GM21723 (cell line): ENCODE data around the gene TRIM4.

Source experiments
- ATAC-seq: cut with Tn5 transposase; IDR thresholded peaks from one replicate; pipeline ENCODE4 v1.9.1; 2021; ENCODE audit warnings: mild to moderate bottlenecking, moderate library complexity; ENCODE audit not compliant: unreplicated experiment

The TRIM4 gene

DNA sequence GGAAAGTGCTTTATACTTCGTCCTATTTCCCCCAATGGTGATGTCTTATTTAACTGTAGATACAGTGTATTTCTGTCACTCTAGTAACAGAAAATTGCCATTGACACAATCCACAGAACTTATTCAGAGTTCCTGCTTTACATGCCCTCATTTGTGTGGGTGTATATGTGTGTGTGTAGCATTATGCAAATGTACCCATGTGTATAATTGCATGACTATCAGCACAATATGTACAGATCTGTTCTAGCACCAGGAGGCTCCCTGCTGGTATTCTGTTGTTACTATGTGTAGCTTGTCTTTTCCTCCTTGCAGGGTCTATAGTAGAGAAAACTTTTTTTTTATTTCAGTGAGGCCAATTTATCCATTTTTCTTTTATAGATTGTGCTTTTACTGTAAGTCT, 75.0 kb downstream of the TRIM4 start:
- ATAC-seq, result no peak

DNA sequence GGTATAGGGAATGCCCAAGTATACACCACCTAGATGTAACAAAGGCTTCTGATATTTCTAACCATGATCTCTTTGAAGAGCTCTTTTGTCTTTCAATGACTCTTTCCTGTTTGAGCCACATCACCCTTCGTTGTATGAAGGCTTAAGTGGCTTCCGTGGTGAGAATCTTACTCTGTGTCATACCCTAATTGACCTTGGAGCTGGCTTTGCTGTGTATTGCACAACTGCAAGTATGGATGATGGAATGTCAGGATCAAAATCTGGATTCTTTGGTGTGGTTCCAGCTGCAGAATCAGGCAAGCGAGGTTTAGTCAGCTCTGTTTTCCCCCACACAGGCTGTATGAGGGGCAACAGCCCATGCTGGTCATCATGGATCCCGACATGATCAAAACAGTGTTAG, 75.5 kb downstream of the TRIM4 start:
- ATAC-seq, result no peak

DNA sequence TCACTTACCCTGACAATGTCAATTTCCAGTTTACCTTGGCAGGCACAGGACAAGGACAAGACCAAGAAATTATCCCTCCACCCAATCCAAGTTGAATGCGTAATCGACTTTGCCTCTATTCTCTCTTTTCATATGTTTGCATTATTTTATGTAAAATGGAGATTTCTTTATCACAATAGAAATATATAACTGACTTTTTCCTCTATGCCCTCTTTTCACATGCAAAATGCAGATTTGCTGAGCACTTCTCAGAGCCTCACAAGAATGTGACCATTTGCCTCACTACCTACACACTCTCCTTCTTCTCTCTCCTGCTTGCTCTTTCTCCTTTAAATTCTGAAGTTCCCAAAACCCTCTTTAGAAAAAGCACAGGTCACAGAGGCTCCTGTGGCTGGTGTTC, 76.4 kb downstream of the TRIM4 start:
- ATAC-seq, result no peak
